Dendritic cell treated with granulocyte-macrophage colony-stimulating factor and Interleukin-4, amounts not matched to agents 40 ng/mL and 50 ng/mL, for 4 days (primary cell): ENCODE results near the gene FAM111A.

Source experiments
- H3K27ac Mint-ChIP-seq: one replicate; pipeline ENCODE4 v1.8.0; 2022; ENCODE audit warnings: mild to moderate bottlenecking, mixed read lengths
- H3K27me3 Mint-ChIP-seq: one replicate; pipeline ENCODE4 v1.8.0; 2022; ENCODE audit warnings: mild to moderate bottlenecking, mixed read lengths
- H3K36me3 Mint-ChIP-seq: one replicate; pipeline ENCODE4 v1.8.0; 2022; ENCODE audit warnings: low read depth, mixed read lengths
- H3K4me1 Mint-ChIP-seq: one replicate; pipeline ENCODE4 v1.8.0; 2022; ENCODE audit warnings: low read depth, mixed read lengths
- H3K4me3 Mint-ChIP-seq: one replicate; pipeline ENCODE4 v1.8.0; 2022; ENCODE audit warnings: mild to moderate bottlenecking, moderate library complexity, mixed read lengths
- H3K9me3 Mint-ChIP-seq: one replicate; pipeline ENCODE4 v1.8.0; 2022; ENCODE audit warnings: mixed read lengths
- intact Hi-C: fragments of 100-400 bp; cut with micrococcal nuclease; formaldehyde crosslinking; loops from one replicate; pipeline ENCODE4 v1.15.0; 2022

The FAM111A gene

DNA sequence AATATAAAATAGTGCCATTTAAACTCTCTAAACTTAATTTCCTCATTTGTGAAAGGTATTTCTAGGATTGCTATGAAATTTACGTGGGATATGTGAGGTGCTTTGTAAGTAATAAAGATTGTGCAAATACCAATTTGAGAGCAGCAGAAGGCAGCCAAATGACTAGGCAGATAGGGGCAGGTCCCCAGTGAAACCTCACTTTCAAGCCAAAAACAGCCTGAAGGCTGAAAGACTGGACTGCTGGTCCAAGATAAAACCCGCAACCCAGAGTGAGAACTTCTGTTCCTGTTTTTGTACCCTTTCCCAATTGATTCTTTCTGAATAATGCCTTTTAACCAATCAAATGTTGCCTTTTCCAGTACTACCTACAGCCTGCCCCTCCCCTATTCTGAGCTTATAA is 36.5 kb downstream of the FAM111A start:
- Mint-ChIP-seq H3K36me3 (peaks cover 5% of the 10 kb centered on the region), H3K4me1 (peaks cover 2% of the 10 kb centered on the region), H3K27ac (no peak overlapping the region), H3K4me3 (no peak overlapping the region), H3K9me3 (no peaks in the 10 kb centered on the region), H3K27me3 (peaks cover 10% of the 10 kb centered on the region)
- intact Hi-C loops, result no loop called here

DNA sequence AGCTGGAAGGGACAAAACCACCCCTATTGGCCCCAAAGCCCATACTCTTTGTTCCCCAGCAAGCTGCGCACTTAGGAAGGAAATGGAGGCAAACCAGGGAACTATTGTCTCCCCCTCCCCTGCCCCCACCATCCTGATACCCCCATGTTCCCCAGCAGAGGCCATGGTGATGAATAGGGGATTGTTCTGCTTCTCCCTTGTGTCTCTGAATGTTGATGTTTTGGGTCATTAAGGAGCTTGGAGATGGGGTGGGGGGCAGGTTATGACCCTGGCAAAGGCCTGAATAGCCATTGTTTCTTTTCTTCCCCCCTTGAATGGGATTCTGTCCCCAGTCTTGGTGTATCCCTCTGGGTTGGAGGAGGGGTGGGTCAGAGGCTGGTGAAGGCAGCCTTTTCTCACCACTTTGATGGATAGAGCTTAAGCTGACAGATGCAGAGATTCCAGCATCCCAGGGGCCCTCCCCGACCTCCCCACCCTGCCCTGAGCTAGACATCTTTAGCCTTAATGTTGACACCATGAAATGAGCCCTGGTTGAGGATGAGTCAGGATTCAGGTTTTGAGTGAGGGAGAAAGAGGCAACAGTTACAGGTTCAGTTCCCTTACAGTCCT is 37.6 kb downstream of the FAM111A start:
- peaks cover 5% of the 10 kb centered on the region for H3K36me3 Mint-ChIP-seq
- no peaks in the 10 kb centered on the region for H3K4me1 Mint-ChIP-seq
- H3K27me3 Mint-ChIP-seq, result peaks cover under 1% of the 10 kb centered on the region

DNA sequence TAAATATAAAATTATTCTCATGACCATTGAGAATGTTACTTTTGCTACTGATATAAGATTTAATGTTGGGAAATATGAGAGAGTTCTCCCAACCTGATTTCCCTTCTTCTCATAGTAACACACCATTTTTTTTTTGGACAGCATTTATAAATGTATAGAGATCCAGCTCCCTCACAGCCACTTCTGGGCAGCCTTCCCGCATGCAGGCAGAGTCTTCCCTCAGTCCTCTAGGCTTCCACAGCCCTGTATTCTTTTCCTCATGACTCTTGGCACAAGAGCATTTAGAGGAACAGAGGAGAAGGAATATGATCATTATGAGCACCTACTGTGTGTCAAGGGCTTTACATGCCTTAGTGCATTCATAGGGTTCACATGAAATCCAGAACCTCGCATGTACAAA is 38.3 kb downstream of the FAM111A start:
- Mint-ChIP-seq H3K4me1 (no peaks in the 10 kb centered on the region), H3K9me3 (no peaks in the 10 kb centered on the region), H3K27ac (no peak overlapping the region), H3K27me3 (no peaks in the 10 kb centered on the region), H3K36me3 (peaks cover 5% of the 10 kb centered on the region), H3K4me3 (no peak overlapping the region)
- intact Hi-C loops, result no loop called here

More for the DNA sequence above, 37.6 kb downstream of the FAM111A start:
- Mint-ChIP-seq H3K4me3 (no peak overlapping the region), H3K9me3 (no peaks in the 10 kb centered on the region), H3K27ac (no peak overlapping the region)
- intact Hi-C loops, result no loop called here

DNA sequence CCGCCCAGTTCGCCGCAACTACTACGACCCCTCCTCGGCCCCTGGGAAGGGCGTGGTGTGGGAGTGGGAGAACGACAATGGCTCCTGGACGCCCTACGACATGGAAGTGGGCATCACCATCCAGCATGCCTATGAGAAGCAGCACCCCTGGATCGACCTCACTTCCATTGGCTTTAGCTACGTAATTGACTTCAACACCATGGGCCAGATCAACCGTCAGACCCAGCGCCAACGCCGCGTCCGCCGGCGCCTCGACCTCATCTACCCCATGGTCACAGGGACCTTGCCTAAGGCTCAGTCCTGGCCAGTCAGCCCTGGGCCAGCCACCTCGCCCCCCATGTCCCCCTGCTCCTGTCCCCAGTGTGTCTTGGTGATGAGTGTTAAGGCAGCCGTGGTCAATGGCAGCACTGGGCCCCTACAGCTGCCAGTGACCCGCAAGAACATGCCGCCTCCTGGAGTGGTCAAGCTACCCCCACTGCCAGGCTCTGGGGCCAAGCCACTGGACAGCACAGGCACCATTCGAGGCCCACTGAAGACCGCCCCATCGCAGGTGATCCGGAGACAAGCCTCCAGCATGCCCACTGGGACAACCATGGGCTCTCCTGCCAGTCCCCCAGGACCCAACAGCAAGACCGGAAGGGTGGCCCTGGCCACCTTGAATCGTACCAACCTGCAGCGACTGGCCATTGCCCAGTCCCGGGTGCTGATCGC is 39.2 kb downstream of the FAM111A start:
- Mint-ChIP-seq H3K27me3 (no peaks in the 10 kb centered on the region), H3K4me3 (no peak overlapping the region), H3K9me3 (no peaks in the 10 kb centered on the region), H3K4me1 (peaks cover under 1% of the 10 kb centered on the region), H3K36me3 (peaks cover 5% of the 10 kb centered on the region), H3K27ac (no peak overlapping the region)
- intact Hi-C loops, result no loop called here

DNA sequence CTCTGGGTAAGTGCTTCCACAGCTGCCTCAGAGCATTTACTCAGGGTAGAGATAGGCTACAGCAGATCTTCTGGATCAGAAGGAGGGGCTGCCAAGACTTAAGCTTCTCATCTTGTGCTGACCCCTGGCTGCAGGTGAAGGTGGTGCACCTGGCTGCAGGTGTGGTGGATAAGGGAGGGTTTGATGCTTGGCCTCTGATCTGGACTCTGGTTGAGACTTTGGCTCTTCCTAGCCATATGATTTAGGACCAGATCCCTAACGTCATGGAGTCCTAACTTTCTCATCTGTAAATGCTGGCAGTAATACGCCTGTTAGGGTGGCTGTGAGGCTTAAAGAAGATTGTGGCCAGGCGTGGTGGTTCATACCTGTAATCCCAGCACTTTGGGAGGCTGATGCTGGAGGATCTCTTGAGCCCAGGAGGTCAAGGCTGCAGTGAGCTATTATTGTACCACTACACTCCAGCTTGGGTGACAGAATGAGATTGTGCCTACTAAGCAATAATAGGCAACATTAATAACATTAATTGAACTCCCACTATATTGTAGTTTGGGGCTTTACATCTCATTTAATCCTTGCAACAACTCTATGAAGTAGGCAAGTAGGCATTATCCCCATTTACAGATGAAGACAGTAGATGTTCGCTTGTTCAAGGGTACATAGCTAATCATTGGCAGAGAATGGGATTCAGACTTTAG is 39.9 kb downstream of the FAM111A start:
- H3K4me1 Mint-ChIP-seq, result peaks cover 8% of the 10 kb centered on the region

DNA sequence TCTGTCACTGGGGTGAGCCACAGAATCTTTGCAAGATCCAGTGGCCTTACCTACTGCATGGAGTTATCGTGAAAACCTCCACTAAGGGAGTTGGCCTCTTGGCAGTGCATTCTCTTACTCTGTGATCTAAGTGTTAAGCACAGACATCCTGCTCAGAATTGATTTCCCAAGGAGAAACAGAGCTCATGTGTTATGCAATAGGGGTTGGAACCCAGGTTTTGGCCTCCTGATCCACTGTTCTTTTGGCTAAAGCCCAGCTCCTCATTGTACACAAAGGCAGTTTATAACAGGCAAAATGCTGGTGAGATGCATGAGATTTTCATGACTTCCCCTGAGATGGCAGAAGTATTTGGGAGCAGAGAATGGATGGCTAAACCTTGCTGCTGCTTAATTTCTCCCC is 41.1 kb downstream of the FAM111A start:
- peaks cover 20% of the 10 kb centered on the region for H3K4me1 Mint-ChIP-seq
- no peak overlapping the region for H3K4me3 Mint-ChIP-seq
- no peaks in the 10 kb centered on the region for H3K27me3 Mint-ChIP-seq
- H3K36me3 Mint-ChIP-seq, result peaks cover 8% of the 10 kb centered on the region
- intact Hi-C loops, result no loop called here
- H3K27ac Mint-ChIP-seq, result no peak overlapping the region
- H3K9me3 Mint-ChIP-seq, result no peaks in the 10 kb centered on the region

More for the DNA sequence above, 39.9 kb downstream of the FAM111A start:
- Mint-ChIP-seq H3K4me3 (no peak overlapping the region), H3K27ac (no peak overlapping the region), H3K36me3 (peaks cover 5% of the 10 kb centered on the region), H3K27me3 (no peaks in the 10 kb centered on the region), H3K9me3 (no peaks in the 10 kb centered on the region)
- intact Hi-C loops, result no loop called here

DNA sequence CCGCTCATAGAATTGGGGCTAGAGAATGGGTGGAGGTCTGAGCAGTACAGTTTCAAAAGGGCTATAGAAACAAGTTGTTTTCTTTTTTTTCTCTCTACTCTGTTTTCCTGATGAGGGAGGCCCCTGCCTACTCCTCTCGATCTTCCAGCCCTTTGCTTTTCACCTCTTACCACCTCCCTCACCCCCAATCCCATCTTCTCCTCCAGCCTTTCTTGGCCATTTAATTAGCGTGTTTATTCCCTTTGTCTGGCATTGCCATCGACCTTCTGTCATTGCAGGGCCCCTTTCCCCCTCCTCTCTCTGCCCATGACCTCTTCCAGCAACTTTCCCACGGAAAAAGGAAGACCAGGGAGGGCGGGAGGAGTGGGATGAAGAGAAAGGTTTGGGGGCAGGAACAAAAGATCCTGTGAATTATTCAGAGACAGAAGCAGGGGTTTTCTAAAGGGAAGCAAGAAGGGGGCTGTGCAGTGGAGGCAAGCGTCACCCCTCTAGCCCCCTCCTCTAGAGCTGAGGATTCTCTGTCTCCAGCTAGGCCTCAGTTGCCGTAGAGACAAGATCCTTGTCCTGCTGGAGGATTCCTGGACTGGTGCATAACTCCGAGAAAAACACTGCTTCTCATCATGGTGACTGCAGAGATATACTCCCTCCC is 42.2 kb downstream of the FAM111A start:
- intact Hi-C loops, result no loop called here
- no peak overlapping the region for H3K4me3 Mint-ChIP-seq

DNA sequence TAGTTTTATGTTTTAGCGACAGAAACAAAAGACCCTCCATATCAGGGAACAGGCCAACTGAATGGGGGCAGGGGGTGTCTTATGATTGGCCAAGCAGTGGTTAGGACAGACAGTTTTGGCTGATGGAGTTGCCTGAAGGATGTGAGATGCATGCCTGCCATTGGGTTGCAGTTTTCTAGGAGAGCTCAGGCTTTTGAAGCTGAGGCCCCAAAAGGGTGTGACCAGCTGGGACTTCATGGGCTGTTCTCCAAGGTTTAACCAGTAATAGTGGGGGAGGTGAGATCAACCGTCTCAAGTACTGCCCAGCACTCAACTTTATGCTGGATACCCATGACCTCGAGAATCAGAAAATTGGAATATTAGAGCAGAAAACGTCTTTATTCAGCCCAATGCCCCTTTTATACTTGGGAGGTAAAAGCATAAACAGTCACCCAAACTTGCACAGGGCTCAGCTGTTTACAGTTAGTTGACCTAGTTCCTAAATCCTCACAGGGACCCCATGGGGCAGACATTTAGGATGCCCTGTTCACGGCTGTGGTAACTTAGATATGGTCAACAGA is 42.8 kb downstream of the FAM111A start:
- Mint-ChIP-seq H3K9me3 (no peaks in the 10 kb centered on the region), H3K4me1 (peaks cover 30% of the 10 kb centered on the region), H3K36me3 (peaks cover 12% of the 10 kb centered on the region), H3K27me3 (no peaks in the 10 kb centered on the region), H3K4me3 (no peak overlapping the region), H3K27ac (no peak overlapping the region)
- intact Hi-C loops, result no loop called here

More for the DNA sequence above, 42.2 kb downstream of the FAM111A start:
- Mint-ChIP-seq H3K27ac (no peak overlapping the region), H3K36me3 (peaks cover 12% of the 10 kb centered on the region), H3K27me3 (no peaks in the 10 kb centered on the region), H3K9me3 (no peaks in the 10 kb centered on the region), H3K4me1 (peaks cover 24% of the 10 kb centered on the region)

DNA sequence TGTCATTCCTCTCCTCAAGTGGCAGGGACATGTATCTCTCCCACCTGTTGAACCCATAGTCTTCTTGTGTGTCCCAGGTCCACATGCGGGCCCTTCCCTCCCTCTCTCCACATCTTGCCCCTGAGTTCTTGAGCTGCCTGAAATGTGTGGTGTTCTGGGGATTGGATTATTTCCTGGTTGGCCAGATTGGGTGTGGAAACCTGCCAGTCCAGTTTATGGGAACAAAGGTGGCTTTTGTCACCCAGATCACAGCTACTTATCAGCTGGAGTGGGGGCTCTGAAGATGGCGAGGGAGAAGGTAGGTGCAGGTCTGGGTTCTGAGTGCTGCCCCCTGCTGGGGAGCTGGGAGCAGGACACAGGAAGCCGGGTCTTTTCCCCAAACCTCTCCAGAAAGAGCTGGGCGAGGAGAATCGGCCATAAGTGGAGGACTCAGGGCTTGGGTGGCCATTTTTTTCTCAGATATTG is 43.5 kb downstream of the FAM111A start:
- Mint-ChIP-seq H3K4me3 (no peak overlapping the region), H3K9me3 (no peaks in the 10 kb centered on the region), H3K27me3 (peaks cover 2% of the 10 kb centered on the region), H3K27ac (no peak overlapping the region), H3K4me1 (peaks cover 30% of the 10 kb centered on the region), H3K36me3 (peaks cover 12% of the 10 kb centered on the region)
- intact Hi-C loops, result no loop called here

DNA sequence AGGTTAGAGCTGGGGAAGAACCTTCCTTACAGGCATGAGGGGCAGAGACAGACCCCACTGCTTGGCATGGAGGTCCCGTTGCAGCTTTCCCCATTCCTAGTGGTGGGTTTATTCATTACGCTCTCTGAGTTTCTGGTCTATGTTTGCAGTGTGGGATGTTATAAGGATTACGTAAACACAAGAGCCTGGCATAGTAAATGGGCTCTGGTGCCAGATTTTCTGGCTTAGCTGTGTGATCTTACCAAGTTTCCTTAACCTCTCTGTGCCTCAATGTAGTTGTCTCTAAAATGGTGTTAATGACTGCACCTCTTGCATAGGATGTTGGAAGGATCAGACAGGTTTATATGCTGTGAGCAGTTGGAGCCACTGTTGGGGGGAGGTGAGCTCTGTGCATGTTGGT is 44.4 kb downstream of the FAM111A start:
- intact Hi-C loops, result no loop called here
- peaks cover 2% of the 10 kb centered on the region for H3K27me3 Mint-ChIP-seq
- no peaks in the 10 kb centered on the region for H3K9me3 Mint-ChIP-seq
- peaks cover 30% of the 10 kb centered on the region for H3K4me1 Mint-ChIP-seq
- peaks cover 10% of the 10 kb centered on the region for H3K36me3 Mint-ChIP-seq
- H3K27ac Mint-ChIP-seq, result no peak overlapping the region
- no peak overlapping the region for H3K4me3 Mint-ChIP-seq

DNA sequence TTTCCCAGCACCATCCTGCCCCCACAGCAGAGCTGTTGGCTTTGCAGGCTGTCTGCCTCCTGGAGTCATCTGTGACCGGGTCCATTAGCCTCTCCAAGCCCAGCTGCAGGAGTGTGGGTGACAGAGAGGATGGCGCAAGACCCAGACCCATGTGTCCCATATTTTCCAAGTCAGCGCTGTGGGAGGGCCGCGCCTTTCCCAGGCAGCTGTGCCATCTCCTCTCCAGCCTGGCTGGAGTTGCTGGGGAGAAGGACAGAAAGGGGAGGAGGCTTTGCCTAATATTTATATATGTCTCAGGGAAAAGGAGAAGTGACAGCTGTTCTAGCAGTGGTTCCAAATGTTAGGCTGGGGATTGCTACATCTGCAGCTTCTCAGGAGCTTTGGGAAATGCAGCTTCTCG is 44.9 kb downstream of the FAM111A start:
- H3K4me1 Mint-ChIP-seq, result peaks cover 30% of the 10 kb centered on the region
- no peak overlapping the region for H3K4me3 Mint-ChIP-seq
- H3K27me3 Mint-ChIP-seq, result peaks cover 2% of the 10 kb centered on the region
- H3K36me3 Mint-ChIP-seq, result peaks cover 7% of the 10 kb centered on the region
- H3K9me3 Mint-ChIP-seq, result no peaks in the 10 kb centered on the region
- H3K27ac Mint-ChIP-seq, result no peak overlapping the region
- intact Hi-C loops, result no loop called here

DNA sequence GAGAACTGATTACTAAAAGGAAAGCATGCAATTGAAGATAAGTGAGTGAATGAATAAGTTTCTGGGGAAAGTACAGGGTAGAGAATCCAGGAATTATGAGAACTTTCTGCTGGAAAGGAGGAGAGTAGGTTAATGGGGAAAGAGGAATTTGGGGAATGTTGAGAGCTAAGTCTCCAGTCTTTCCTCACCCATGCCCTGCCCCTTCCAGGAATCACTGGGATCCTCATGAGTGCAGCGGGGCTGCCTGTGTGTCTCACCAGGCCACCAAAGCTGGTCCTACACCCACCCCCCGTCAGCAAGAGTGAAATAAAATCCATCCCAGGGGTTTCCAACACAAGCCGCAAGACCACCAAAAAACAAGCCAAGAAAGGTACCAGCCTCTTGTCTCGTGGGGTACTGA is 46.3 kb downstream of the FAM111A start:
- H3K27me3 Mint-ChIP-seq, result peaks cover 2% of the 10 kb centered on the region
- no peaks in the 10 kb centered on the region for H3K9me3 Mint-ChIP-seq
- intact Hi-C loops, result no loop called here
- peaks cover 30% of the 10 kb centered on the region for H3K4me1 Mint-ChIP-seq
- no peak overlapping the region for H3K4me3 Mint-ChIP-seq
- no peak overlapping the region for H3K27ac Mint-ChIP-seq
- H3K36me3 Mint-ChIP-seq, result peaks cover 7% of the 10 kb centered on the region

DNA sequence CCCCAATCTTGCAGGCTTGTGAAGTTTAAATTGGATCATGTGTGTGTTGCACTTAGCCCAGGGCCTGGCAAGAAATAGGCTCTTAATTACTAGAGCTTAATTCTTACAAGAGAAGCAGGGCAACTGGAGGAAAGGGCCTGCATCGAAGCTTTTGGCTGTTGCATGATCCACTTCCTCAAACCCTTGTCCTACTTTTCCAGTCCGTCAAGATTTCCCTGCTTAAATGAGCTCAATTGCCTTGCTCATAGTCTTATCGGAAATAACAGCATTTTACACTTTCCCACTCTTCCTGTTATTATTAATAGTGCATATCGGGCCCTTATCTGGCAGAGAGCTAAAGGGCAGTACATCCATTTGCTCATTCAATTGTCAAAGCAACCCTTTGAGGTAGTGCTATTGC is 47.3 kb downstream of the FAM111A start:
- H3K4me1 Mint-ChIP-seq, result peaks cover 30% of the 10 kb centered on the region
- intact Hi-C loops, result no loop called here
- no peaks in the 10 kb centered on the region for H3K9me3 Mint-ChIP-seq
- H3K27ac Mint-ChIP-seq, result no peak overlapping the region
- H3K36me3 Mint-ChIP-seq, result peaks cover 7% of the 10 kb centered on the region
- no peak overlapping the region for H3K4me3 Mint-ChIP-seq
- peaks cover 2% of the 10 kb centered on the region for H3K27me3 Mint-ChIP-seq

DNA sequence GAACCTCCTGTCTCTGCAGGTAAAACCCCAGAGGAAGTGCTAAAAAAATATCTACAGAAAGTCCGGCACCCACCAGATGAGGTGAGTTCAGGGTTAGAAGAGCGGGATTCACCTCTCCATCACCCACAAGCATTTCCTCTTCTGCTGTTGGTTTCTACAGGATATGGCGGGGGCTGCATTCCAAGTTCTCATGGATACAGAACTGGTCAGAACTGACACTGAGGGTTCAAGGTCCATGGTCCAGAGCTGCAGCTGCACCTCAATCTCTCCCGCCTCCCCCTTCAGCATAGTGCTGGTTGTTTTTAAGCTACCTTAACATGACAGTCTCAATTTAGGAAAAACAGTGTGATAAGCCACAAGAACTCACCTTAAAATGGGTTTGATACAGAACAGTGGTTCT is 48.4 kb downstream of the FAM111A start:
- peaks cover 5% of the 10 kb centered on the region for H3K27me3 Mint-ChIP-seq
- peaks cover 30% of the 10 kb centered on the region for H3K4me1 Mint-ChIP-seq
- no peak overlapping the region for H3K4me3 Mint-ChIP-seq
- intact Hi-C loops, result no loop called here
- H3K9me3 Mint-ChIP-seq, result no peaks in the 10 kb centered on the region
- peaks cover 14% of the 10 kb centered on the region for H3K36me3 Mint-ChIP-seq
- no peak overlapping the region for H3K27ac Mint-ChIP-seq
